ENCODE results near the gene TUBG1.
A peak's percentile ranks its signal among the peaks of the same experiment; 100 is the strongest.

TUBG1 gene

GRCh38 chr17:42566215-42566882, 43.1 kb upstream of the TUBG1 start:
- Histone ChIP-seq H3K4me1 (ENCODE audit: control insufficient read depth, low read length) (peaks cover 31% of the 10 kb centered on the region), H3K79me2 (ENCODE audit: control insufficient read depth, low read length) (peaks cover 66% of the 10 kb centered on the region), H3K9me3 (ENCODE audit: control insufficient read depth, insufficient read depth, low read length) (no peaks in the 10 kb centered on the region), H3K27me3 (ENCODE audit: control insufficient read depth, low read length) (no peaks in the 10 kb centered on the region), H4K20me1 (ENCODE audit: control insufficient read depth, insufficient read depth, low read depth, low read length) (no peaks in the 10 kb centered on the region), H3K4me2 (ENCODE audit: low read length) (peak overlapping the region; percentile 99), H3K27ac (ENCODE audit: low read depth, low read length) (no peak overlapping the region; the same call in 1 of the 2 replicates), H3K9me2 (replicated peaks; ENCODE audit: control insufficient read depth, low read length) (no peaks in the 10 kb centered on the region), H3F3A (ENCODE audit: control insufficient read depth, insufficient read depth) (peaks cover 4% of the 10 kb centered on the region), H3K36me3 (ENCODE audit: control insufficient read depth, low read length) (peaks cover 80% of the 10 kb centered on the region), H3K4me3 (ENCODE audit: low read length) (peak overlapping the region; percentile 97)
- TF ChIP-seq, protein P1, sequence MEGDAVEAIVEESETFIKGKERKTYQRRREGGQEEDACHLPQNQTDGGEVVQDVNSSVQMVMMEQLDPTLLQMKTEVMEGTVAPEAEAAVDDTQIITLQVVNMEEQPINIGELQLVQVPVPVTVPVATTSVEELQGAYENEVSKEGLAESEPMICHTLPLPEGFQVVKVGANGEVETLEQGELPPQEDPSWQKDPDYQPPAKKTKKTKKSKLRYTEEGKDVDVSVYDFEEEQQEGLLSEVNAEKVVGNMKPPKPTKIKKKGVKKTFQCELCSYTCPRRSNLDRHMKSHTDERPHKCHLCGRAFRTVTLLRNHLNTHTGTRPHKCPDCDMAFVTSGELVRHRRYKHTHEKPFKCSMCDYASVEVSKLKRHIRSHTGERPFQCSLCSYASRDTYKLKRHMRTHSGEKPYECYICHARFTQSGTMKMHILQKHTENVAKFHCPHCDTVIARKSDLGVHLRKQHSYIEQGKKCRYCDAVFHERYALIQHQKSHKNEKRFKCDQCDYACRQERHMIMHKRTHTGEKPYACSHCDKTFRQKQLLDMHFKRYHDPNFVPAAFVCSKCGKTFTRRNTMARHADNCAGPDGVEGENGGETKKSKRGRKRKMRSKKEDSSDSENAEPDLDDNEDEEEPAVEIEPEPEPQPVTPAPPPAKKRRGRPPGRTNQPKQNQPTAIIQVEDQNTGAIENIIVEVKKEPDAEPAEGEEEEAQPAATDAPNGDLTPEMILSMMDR (IDR thresholded peaks at IDR 0.05; ENCODE audit: low read depth, low read length, poor library complexity, severe bottlenecking) = no peak
- no peak for TF ChIP-seq EZH2phosphoT487 (IDR thresholded peaks at IDR 0.05; ENCODE audit: borderline replicate concordance, low read length)

- Histone ChIP-seq H3K9me2 (replicated peaks; ENCODE audit: control insufficient read depth, low read length) (no peaks in the 10 kb centered on the region), H3K27me3 (ENCODE audit: control insufficient read depth, low read length) (no peaks in the 10 kb centered on the region), H3K4me2 (ENCODE audit: low read length) (peak within 1 kb of the TSS; percentile 99), H3K36me3 (ENCODE audit: control insufficient read depth, low read length) (peaks cover 87% of the 10 kb centered on the region), H3K4me3 (ENCODE audit: low read length) (peak within 1 kb of the TSS; percentile 97), H4K20me1 (ENCODE audit: control insufficient read depth, insufficient read depth, low read depth, low read length) (no peaks in the 10 kb centered on the region), H3K79me2 (ENCODE audit: control insufficient read depth, low read length) (peaks cover 66% of the 10 kb centered on the region), H3K9me3 (ENCODE audit: control insufficient read depth, insufficient read depth, low read length) (no peaks in the 10 kb centered on the region), H3F3A (ENCODE audit: control insufficient read depth, insufficient read depth) (peaks cover 4% of the 10 kb centered on the region), H3K4me1 (ENCODE audit: control insufficient read depth, low read length) (peaks cover 26% of the 10 kb centered on the region), H3K27ac (ENCODE audit: low read depth, low read length) (peak within 1 kb of the TSS; percentile 64)
- TF ChIP-seq, protein P1 (IDR thresholded peaks at IDR 0.05; ENCODE audit: low read depth, low read length, poor library complexity, severe bottlenecking) = no peak
- TF ChIP-seq EZH2phosphoT487 (IDR thresholded peaks at IDR 0.05; ENCODE audit: borderline replicate concordance, low read length) = no peak
These were observed 42.5 kb upstream of the TUBG1 start, which contains the start of gene MLX for GRCh38 chr17:42566883-42567573. Gene MLX (plus strand): TSS chr17:42567100. CDS start chr17:42567125, 25 bp downstream.

DNA sequence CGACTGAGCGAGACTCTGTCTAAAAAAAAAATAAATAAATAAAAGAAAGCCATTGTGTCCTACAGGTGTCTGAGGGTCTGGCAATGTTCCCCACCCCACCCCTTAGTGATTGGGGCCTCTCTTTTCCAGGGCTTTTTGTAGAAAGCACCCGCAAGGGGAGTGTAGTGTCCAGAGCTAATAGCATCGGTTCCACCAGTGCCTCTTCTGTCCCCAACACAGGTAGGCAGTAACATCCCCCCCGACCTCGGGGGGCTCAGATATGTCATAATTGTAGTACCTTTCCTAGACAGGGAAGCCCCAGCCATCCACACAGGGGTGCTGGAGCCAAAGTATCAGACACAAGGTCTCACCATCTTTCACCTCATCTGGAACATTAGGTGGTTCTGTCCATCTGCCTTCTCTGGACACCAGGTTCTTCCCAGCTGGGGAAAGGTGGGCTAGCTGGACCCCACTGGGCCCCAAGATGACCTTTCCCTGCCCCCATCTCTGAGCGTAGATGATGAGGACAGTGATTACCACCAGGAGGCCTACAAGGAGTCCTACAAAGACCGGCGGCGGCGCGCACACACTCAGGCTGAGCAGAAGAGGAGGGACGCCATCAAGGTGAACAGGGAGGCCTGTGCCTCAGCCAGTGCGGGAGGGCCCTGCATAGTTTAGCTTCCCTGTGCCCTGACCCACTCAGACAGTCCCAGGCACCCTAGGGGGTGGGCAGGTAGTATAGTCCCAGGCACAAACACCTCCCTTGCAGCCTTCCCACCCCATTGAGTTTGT, 41.0 kb upstream of the TUBG1 start:
- H3K36me3 ChIP-seq (ENCODE audit: control insufficient read depth, low read length) = peaks cover 87% of the 10 kb centered on the region
- H4K20me1 ChIP-seq (ENCODE audit: control insufficient read depth, insufficient read depth, low read depth, low read length) = no peaks in the 10 kb centered on the region
- no peak overlapping the region for H3K4me3 ChIP-seq (ENCODE audit: low read length)
- H3K4me2 ChIP-seq (ENCODE audit: low read length) = no peak overlapping the region
- peaks cover 4% of the 10 kb centered on the region for H3F3A ChIP-seq (ENCODE audit: control insufficient read depth, insufficient read depth)
- peaks cover 21% of the 10 kb centered on the region for H3K4me1 ChIP-seq (ENCODE audit: control insufficient read depth, low read length)
- no peak overlapping the region for H3K27ac ChIP-seq (ENCODE audit: low read depth, low read length)
- peaks cover 63% of the 10 kb centered on the region for H3K79me2 ChIP-seq (ENCODE audit: control insufficient read depth, low read length)
- H3K27me3 ChIP-seq (ENCODE audit: control insufficient read depth, low read length) = no peaks in the 10 kb centered on the region
- H3K9me2 ChIP-seq (replicated peaks; ENCODE audit: control insufficient read depth, low read length) = no peaks in the 10 kb centered on the region
- H3K9me3 ChIP-seq (ENCODE audit: control insufficient read depth, insufficient read depth, low read length) = no peaks in the 10 kb centered on the region
- TF ChIP-seq EZH2phosphoT487 (IDR thresholded peaks at IDR 0.05; ENCODE audit: borderline replicate concordance, low read length) = no peak

Measured in DOHH2 (cell line).